Right ventricle myocardium inferior (tissue), 1 donor: ENCODE measurements around the gene TSEN2. TPM values are rescaled to one million over a fixed set of nuclear protein-coding genes. Genes with fewer than 3 reads are reported as not detected.
"Not testable (repeated sequence)": the region's sequence is repeated elsewhere in the genome, so short reads cannot be mapped to it uniquely, and the experiment has no call there.

Source experiments
- ATAC-seq: fragments of 200-7000 bp; cut with Tn5 transposase; one replicate; pipeline ENCODE4 v1.9.1; 2020; ENCODE audit warnings: mild to moderate bottlenecking, moderate library complexity
- DNase-seq: peaks from one replicate; pipeline ENCODE4 v3.0.0; 2021; ENCODE audit errors: missing footprints
- intact Hi-C: fragments of 100-400 bp; cut with DNase I; formaldehyde crosslinking; loops from one replicate; pipeline ENCODE4 v1.11.0; 2022
- total RNA-seq: library from RNA; stranded (reverse); fragmentation: NEBNext Ultra II Directional; extraction: Animal tissue kit (Norgen Biotek cat#: 25700); gene quantifications from one replicate; pipeline ENCODE4 v1.2.1, GENCODE V29; 2021
- donor health status: DM: no; HTN: yes; CAD: no; lungs with severe emphysema.

TSEN2 gene
- total RNA-seq, 1 donor from 2014 or later: 24.1 TPM

DNA sequence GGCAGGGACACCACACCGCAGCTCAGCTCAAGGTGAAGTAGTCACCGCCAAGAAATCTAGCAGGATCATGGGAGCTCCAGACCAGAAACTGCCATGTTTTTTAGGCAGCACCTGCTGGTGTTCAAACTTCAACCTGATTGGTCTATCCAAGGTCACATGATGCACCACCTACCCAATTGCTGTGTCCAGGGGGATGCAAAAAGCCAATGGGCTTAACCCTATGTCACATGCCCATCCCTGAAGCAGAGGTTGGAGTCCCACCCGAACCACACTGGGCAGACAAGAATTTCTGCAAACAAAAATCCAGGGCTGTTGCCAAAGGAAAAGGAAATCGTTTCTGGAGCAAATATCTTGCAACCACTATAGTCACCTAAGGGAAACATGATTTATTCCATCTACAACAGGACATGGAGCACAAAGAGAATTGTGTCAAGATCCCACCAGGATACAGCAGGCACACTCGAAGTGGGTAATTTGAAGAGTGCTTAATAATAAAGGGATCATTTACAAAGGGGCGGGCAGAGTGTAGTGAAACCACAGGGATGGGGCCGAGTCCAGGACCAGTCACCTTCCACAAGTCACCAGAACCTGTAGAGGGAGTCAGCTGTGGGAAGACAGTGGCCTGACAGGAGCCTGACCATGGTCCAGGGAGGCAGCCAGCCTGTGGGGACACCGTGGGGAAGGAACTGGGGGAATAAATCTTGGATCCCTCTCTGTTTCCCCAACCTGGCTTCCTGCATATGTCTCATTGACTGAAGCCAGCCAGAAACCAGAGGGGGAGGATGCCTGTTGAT lies 34.2 kb upstream of the TSEN2 start:
- intact Hi-C loops: no loop called here
- ATAC-seq (no peak), DNase-seq (no peak)

DNA sequence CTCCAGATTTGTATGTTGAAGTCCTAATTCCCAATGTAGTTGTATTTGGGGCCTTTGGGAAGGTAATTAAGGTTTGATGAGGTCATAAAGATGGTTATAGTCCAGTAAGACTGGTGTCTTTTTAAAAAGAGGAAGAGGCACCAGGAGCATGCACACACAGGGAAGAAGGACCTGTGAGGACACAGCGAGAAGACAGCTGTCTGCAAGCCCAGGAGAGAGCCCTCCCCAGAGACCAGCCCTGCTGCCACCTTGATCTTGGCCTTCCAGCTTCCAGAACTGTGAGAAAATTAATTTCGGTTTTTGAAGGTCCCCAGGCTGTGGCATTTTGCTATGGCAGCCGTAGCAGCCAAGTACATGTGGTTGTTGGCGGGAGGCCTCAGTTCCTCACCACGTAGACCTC lies 32.8 kb upstream of the TSEN2 start:
- intact Hi-C loops: no loop called here
- ATAC-seq (no peak), DNase-seq (no peak)

DNA sequence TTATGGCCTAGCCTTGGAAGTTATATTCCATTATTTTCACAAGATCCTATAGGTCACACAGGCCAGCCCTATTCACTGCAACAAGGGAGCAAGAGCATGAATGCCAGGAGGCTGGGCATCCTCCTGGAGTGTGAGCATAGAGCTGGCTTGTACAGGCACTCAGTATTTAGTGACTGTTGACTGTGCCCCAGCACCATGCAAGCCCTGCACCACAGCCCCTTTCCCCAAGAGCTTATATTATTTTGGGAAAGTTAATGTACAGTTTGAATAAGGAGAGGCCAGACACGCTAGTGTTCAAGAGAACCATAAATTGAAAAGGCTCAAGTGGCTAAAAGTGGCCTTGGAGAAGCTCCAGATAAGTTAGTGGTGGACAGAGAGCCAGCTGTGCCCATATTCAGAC lies 32.3 kb upstream of the TSEN2 start:
- intact Hi-C loops: no loop called here
- ATAC-seq (no peak), DNase-seq (no peak)

DNA sequence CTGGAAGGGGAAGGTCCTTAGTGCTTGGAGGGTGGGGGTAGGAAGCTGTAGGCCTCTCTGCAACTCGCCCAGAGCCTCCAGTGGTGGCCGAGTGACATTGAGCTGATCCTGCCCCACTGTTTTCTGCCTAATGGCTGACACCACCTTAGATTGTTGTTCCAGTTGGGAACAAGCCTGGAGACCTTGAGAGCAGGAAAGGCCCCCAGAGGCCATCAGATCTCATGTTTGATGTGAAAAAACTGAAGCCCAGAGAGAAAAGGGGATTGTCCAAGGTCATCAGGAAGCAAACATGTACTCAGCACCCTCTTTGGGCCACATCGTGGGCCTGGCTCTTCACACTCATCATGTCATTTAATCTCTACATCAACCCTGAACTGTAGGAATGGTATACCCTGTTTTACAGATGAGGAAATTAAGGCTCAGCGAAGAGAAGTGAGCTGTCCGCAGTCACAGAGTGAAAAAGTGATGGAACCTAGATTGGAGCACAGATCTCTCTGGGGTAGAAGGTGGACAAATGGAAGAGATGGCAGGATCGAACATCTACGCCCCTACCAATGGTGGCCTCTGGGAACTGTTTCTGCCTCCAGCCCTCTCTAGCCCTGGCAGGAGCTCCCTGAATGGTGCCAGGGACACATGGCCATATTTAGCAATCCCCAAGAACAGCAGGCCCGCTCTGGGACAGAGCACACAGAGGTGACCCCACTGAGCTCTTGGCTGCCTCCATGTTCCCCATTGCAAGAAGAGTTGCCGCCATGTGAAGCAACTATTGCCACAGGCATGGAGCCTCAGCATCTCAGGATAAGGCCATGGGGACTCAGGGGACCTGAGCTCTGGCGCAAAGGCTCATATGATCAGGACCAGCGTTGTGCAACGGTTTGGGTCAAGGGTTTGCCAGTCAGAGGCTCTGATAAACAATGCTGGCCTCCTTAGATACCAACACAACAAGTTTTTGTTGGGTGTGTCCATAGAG lies 31.6 kb upstream of the TSEN2 start:
- ATAC-seq (peak; percentile 52), DNase-seq (no peak)
- intact Hi-C loops: no loop called here

DNA sequence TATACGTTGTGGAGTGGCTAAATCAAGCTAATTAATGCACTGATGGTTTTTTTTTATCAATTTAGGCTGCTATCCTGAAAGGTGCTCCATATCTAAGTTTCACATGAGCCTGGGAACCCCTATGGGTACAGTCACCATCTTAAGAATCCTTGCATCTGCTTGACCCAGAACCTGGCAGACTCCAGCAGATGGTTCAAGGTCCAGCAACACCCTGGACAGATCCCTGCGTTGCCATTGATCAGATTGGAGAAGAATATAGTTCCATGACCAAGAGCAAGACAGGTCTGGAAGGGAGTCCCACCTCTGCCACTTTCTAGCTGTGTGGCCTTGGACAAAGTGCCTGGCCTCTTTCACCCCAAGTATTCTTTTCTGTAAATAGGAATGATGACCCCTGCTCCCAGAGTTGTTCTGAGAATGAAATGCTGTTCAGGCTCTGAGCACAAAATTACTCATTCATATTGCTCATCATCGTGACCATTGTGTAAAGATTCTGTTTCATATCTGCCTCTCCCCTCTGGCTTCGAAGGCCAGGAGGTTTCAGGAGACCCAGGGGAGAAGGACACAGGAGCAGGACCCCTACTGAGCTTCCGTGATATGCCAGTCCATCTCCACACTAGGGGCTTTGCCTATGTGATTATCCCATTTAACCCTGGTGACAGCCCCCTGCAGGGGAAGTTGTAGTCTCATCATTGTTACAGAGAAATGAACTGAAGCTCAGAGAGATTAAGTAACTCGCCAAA lies 30.0 kb upstream of the TSEN2 start:
- no peak for ATAC-seq
- DNase-seq: no peak
- intact Hi-C loops: no loop called here

DNA sequence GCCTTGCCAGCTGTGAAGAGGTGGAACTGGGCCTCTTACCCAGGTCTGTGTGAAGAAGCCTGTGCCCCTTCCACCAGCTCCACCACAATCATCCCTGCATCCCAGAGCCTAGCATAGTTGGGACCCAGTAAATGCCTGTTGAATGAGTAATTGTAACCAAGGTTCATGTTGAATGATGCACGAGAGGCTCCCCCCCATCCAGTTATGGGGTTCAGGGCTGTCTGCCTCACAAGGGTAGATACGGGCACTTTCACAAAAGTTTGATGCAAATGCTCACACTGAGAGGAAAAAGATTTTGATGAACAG lies 29.5 kb upstream of the TSEN2 start:
- intact Hi-C loops: no loop called here
- no peak for DNase-seq
- ATAC-seq: no peak

DNA sequence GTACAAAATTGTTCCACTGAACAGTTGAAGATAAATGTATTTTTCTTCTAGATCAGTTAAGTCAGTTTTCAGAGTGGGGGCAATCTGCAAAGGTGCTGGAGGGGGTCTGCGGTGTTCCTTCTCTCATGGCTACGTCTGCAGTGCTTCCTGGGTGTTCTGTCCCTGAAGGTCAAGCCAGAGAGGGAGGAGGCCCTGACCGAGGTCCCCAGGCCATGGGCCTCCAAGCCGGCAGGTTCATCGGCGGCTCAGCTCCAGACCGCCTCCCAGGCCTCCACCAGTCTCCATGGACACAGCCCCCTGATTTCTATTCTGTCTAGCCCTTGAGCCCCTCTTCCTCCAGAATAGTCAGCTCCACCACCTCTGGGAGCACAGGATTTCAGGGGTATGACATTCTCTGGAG lies 28.5 kb upstream of the TSEN2 start:
- ATAC-seq: no peak
- DNase-seq: no peak
- intact Hi-C loops: no loop called here

DNA sequence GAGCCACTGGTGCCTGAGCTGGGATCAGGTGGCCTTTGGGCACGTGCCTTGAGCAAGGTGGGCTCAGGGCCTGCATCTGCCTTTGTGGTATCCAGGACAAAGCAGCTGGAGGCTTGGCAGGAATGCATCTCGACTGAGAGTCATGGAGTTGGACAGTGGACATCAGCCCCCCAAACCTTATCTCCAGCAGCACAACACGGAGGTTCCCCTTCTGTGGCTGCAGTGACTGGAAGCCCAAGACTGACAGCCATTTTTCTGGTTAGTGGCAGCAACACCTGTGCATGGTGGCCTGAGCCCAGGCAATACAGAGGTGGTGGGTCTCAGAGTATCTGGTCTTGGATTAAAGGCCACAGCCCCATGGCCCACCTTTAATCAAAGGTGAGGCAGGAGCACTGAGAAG lies 27.8 kb upstream of the TSEN2 start:
- ATAC-seq (no peak), DNase-seq (no peak)
- intact Hi-C loops: no loop called here

DNA sequence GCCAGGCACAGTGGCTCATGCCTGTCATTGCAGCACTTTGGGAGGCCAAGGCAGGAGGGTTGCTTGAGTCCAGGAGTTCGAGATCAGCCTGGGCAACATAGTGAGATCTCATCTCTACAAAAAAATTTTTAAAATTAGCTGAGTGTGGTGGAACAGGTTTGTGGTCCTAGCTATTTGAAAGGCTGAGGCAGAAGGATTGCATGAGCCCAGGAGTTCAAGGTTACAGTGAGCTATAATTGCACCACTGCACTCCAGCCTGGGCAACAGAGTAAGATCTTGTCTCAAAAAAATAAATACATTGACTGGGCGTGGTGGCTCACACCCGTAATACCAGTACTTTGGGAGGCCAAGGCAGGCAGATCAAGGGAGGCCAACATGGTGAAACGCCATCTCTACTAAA lies 26.9 kb upstream of the TSEN2 start:
- ATAC-seq, DNase-seq, intact Hi-C loops: not testable (repeated sequence)

DNA sequence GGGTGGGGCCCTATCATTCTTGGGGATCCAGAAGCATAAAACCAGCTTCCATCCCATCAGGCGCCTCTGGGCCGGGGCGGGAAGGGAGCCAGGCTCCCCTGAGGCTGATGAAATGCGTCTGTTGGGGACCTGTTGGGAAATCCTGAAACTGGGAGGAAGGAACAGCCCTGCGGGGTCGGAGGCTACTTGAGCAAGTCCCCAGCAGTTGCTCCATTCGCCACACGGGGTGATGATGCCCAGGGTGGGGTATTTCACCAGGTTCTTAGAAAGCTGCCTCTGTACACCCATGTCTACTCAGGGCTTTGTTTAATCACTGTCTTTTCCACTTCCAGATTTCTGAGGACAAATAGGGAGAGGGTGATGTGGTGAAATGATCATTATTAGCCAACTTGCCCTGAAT lies 25.4 kb upstream of the TSEN2 start:
- DNase-seq (no peak), ATAC-seq (no peak)
- intact Hi-C loops: no loop called here

DNA sequence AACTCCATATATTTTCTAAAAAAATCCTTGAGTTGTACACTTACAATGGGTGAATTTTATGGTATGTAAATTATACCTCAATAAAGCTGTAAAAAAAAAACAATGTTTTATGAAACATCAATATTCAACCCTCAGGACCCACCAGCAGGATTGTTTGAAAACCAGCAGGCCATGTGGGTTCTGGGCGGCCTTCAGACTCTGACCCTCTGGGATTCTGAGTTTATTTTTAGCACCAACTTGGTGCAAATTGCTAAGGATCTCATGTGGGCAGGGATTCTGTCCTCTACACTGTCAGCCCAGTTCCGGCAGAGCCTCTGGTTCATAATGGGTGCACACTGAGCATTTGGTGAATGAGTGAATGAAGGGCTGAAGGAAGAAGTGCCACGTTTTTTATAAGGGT lies 24.2 kb upstream of the TSEN2 start:
- intact Hi-C loops: no loop called here
- no peak for ATAC-seq

DNA sequence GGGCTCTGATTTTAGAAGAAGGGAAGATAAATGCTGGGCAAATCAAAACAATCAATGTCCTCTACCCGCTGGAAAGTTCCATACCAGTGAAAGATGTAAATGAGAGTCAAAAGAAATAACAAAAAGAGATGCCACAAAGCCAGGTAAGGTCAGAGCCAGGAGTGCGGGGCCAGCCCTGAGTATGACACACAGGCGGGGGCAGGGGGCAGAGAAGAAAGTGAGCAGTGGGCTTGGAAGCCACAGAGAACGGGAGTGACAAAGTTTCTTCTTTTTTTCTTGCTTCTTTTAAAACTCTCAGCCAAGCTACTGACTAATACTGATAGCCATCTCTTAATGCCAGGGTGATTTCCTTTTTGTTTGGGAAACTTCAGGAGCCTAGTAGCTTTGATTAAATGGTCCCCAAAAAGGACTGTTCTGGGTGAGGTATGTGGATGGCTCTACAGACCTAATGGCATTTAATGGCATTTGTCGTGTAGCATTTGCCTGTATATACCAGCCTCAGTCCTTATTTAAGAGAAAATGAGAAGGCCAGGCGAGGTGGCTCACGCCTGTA lies 23.1 kb upstream of the TSEN2 start:
- DNase-seq: no peak
- intact Hi-C loops: no loop called here
- ATAC-seq: no peak

More for the DNA sequence above, 24.2 kb upstream of the TSEN2 start:
- DNase-seq: no peak

DNA sequence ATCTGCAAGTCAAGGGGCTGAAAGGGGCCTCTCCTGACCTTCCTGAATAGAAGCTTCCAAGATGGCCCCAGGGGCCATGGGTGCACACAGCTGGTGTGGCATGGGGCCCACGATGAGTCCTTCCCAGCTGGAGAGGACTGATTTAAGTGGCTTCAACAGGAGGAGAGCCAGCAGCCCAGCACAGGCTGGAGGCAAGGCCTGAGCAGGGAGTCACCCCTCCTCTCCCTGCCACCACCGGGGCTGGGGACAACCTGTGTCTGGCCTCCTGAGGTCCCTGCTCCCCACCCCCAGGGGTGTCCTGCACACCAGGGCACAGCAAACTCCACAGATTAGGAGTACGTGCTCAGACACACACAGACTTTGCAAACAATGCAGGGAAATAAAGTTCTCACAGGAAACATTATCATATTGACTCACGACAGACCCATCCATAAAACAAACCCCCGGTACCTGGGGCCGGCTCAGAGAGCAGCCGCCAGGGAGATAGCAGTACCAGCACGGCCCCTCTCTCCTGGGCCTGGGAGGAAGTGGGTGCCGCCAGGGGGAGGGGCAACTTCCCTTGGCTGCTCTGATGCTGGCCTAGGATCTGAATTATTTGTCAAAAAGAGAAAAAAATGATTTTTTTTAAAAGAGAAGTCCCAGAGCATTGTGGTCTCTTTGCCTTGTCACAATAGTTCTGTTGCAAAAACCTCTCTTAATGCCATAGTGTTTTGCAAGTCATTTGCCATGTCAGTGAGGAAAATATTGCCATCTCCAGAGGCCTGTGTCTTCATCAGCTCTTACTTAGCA lies 21.9 kb upstream of the TSEN2 start:
- intact Hi-C loops: no loop called here
- ATAC-seq: peak; percentile 43
- DNase-seq: no peak

DNA sequence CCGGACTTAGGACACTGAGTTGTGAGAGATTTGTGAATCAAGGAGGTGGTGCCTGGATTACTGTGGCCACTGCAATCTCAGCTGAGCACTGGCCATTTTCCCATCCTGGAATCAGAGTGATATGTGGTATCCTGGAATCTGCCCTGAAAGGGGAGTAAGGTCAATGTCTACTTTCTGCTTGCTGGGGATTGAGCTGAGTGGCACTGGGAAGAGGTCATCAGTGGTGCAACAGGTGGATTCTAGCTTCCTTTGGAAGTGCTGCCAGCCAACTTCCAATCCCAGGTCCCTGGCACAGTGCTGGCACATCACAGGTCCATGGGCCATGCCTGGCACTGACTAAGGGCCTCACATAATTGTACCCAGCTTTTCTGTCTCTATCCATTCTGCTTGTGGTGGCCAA lies 20.6 kb upstream of the TSEN2 start:
- no peak for DNase-seq
- ATAC-seq: no peak

DNA sequence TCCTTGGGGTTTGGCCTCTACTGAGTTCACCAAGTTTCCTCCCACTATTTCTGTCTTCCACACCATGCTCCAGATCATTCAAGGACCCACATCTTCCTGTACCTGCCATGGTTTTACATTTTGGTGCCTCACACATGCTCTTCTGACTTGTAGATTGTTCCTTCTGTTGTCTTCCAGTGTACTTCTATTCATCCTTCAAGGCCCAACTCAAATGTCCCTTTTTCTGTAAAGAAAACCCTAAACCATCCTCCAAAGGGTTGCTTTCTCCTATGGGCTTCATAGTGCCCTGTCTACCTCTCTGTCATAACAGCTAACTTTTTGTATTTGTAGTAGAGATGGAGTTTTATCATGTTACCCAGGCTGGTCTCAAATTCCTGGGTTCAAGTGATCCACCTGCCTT lies 20.1 kb upstream of the TSEN2 start:
- no peak for ATAC-seq
- no peak for DNase-seq
- intact Hi-C loops: no loop called here

More for the DNA sequence above, 20.6 kb upstream of the TSEN2 start:
- intact Hi-C loops: no loop called here

DNA sequence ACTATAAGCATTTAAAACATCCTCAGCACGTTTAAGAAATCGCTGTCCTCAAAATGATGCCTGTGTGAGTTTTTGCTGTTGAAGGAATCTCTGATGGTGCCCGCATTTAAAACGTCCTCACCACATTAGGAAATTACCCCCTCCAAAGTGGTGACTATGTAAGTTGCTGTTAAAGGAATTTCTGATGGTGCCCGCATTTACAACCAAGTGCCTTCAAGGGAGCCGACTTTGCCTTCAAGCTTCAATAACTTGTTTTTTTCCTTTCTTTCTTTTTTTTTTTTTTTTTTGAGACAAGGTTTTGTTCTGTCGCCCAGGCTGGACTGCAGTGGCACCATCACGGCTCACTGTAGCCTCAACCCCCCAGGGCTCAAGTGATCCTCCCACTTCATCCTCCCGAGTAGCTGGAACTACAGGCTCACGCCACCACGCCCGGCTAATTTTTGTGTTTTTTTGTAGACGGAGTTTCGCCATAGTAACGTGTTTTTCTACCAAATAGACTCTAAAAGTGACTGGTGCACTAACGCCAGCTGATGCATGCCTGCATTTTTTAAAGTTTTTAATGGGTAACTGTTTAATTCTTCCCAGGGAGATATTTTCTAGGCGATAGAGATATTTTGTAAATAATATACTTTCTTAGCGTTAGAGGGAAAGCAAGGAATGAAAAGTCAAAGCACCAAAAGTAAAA lies 19.0 kb upstream of the TSEN2 start:
- no peak for ATAC-seq
- DNase-seq: no peak
- intact Hi-C loops: no loop called here

DNA sequence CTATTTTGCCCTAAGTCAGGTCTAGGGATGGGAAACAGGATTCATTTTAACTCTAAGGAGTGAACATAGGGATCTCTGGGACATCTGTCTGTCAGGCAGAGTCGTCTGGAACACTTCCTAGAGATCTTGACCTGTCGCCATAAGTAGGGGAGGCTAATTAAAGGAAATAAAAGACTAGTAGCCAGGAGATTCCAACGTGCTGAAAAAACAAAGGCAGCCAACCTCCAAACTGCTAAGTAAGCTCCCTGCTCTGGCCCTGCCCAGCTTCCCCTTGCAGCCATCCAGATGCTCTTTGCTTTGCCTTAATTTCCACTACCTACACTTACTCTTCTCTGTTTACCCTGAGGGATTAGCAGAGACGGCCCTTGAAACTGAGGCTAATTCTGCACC lies 18.4 kb upstream of the TSEN2 start:
- no peak for ATAC-seq
- intact Hi-C loops: no loop called here
- no peak for DNase-seq

DNA sequence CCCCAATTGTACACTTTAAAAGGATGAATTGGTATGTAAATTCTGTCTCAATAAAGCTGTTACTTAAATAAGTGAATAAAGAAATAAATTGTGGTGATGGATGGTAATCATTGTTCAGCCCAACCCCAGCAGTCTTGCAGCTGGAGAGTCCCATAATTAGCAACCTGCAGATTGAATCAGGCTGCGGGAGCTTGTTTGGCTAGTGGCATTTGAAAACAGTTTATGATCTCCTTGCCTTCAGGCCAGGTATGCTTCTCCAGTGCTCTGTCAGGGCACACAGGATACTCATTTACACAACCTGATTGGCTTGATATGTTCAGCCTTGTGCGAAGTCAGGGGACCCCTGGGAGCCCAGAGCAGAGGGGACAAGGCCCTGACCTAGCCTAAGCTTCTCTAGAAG lies 16.5 kb upstream of the TSEN2 start:
- intact Hi-C loops: no loop called here
- DNase-seq (no peak), ATAC-seq (no peak)
